Panc1 (cell line): ENCODE results near the gene MAFB. TPM values are rescaled to one million over a fixed set of nuclear protein-coding genes. Genes with fewer than 3 reads are reported as not detected.

Experiments used
- ATAC-seq: fragments of 200-7000 bp; cut with Tn5 transposase; 2 replicates; pipeline ENCODE4 v1.9.1; 2020; ENCODE audit warnings: mild to moderate bottlenecking, moderate library complexity
- BruUV-seq: library from RNA; stranded (reverse); fragments of 400-500 nt; replicated peaks from 2 replicates; lab custom pipeline; 2021; lab: Mats Ljungman, UMichigan
- CTCF ChIA-PET: fragments of 300-600 bp; sonication (Branson Sonifier 250); formaldehyde crosslinking; loops from one replicate; lab custom pipeline; 2022; ENCODE audit warnings: antibody characterized with exemption; lab: Charles Lee
- POLR2A ChIA-PET: fragments of 300-600 bp; sonication (Branson Sonifier 250); formaldehyde crosslinking; loops from one replicate; lab custom pipeline; 2022; ENCODE audit warnings: antibody characterized with exemption; lab: Charles Lee
- DNase-seq: peaks from one replicate; pipeline ENCODE4 v3.0.0-alpha.2; 2010; ENCODE audit warnings: low read depth, low spot score
- H3K27ac ChIP-seq: 2 replicates; pipeline ENCODE4 v1.5.1; 2011; ENCODE audit warnings: mild to moderate bottlenecking, low read length, inconsistent platforms
- H3K27me3 ChIP-seq: fragments of 200-500 bp; sonication (Bioruptor generic); 2 replicates; pipeline ENCODE4 v1.6.0; 2014; ENCODE audit warnings: low read length, inconsistent platforms; ENCODE audit not compliant: control insufficient read depth, insufficient read depth
- H3K36me3 ChIP-seq: fragments of 200-500 bp; sonication (Bioruptor generic); 2 replicates; pipeline ENCODE4 v1.5.1; 2014; ENCODE audit warnings: inconsistent platforms, mild to moderate bottlenecking, low read length, moderate library complexity; ENCODE audit not compliant: control insufficient read depth, insufficient read depth
- H3K4me1 ChIP-seq: 2 replicates; pipeline ENCODE4 v1.5.1; 2011; ENCODE audit warnings: inconsistent platforms, mild to moderate bottlenecking, low read length, moderate library complexity; ENCODE audit not compliant: control insufficient read depth, insufficient read depth
- H3K4me3 ChIP-seq, 2 experiments: 2 replicates each; pipeline ENCODE4 v1.5.1; 2011 to 2012; ENCODE audit warnings: low read depth in 2 of 2, low read length in 2 of 2, mild to moderate bottlenecking in 2 of 2, inconsistent platforms in 1 of 2, moderate library complexity in 1 of 2
- H3K9me3 ChIP-seq: fragments of 200-500 bp; sonication (Bioruptor generic); 2 replicates; pipeline ENCODE4 v1.5.1; 2014; ENCODE audit warnings: low read depth, mild to moderate bottlenecking, inconsistent platforms, low read length, moderate library complexity; ENCODE audit not compliant: control insufficient read depth, insufficient read depth
- CTCF ChIP-seq: fragments of 450-650 bp; IDR thresholded peaks from 2 replicates; pipeline ENCODE4 v1.5.1; 2017; ENCODE audit warnings: mild to moderate bottlenecking
- POLR2AphosphoS5 ChIP-seq: IDR thresholded peaks from 2 replicates; pipeline ENCODE4 v1.6.1; 2012; ENCODE audit warnings: mild to moderate bottlenecking, low read depth, low read length, moderate library complexity
- REST ChIP-seq, 2 experiments: IDR thresholded peaks; 2 replicates each; pipeline ENCODE4 v1.6.1; 2011 to 2012; ENCODE audit warnings: low read depth in 2 of 2, control low read depth in 1 of 2, low read length in 1 of 2, mild to moderate bottlenecking in 1 of 2, moderate library complexity in 1 of 2; ENCODE audit not compliant: insufficient read depth in 1 of 2
- SIN3A ChIP-seq: IDR thresholded peaks from 2 replicates; pipeline ENCODE4 v1.6.1; 2012; ENCODE audit warnings: low read depth, mild to moderate bottlenecking, low read length, moderate library complexity, borderline replicate concordance; ENCODE audit not compliant: insufficient read depth
- TCF7L2 ChIP-seq: IDR thresholded peaks from 2 replicates; pipeline ENCODE4 v1.6.1; 2011; ENCODE audit warnings: mild to moderate bottlenecking, low read depth, low read length, inconsistent platforms
- in situ Hi-C: cut with HindIII; loops from 2 replicates; pipeline ENCODE4 v1.10.0; 2016; ENCODE audit warnings: low sequenced_read_pairs, low pct_unique_long_range_greater_than_20kb
- intact Hi-C: fragments of 100-400 bp; cut with micrococcal nuclease; formaldehyde crosslinking; loops from one replicate; pipeline ENCODE4 v1.10.0; 2022; ENCODE audit not compliant: unreplicated experiment
- total RNA-seq: library from RNA; stranded (reverse); gene quantifications from one replicate; pipeline ENCODE4 v1.2.1, GENCODE V29; 2021; ENCODE audit not compliant: unreplicated experiment

Gene MAFB
- total RNA-seq, 1 experiment from 2014 or later, result 0.28 TPM

- no peak overlapping the region for H3K4me3 ChIP-seq
- H3K27me3 ChIP-seq, result peaks cover 6% of the 10 kb centered on the region
- no peak overlapping the region for H3K27ac ChIP-seq
- no peak for TF ChIP-seq TCF7L2
- TF ChIP-seq REST (IDR thresholded peaks at IDR 0.05; ENCODE audit: insufficient read depth in 1 of 2, low read depth in 2 of 2, low read length in 1 of 2), result no peak
- no peak for TF ChIP-seq POLR2AphosphoS5
- no peak for TF ChIP-seq CTCF
- no peak for TF ChIP-seq SIN3A
- ChIA-PET POLR2A (no interaction called here), CTCF (no interaction called here)
- intact Hi-C loops, result no loop called here
- no TSS peak for BruUV-seq
- DNase-seq (no peak), ATAC-seq (no peak)
- H3K4me1 ChIP-seq, result no peaks in the 10 kb centered on the region
- no peaks in the 10 kb centered on the region for H3K36me3 ChIP-seq
- in situ Hi-C loops, result no loop called here
- H3K9me3 ChIP-seq, result no peaks in the 10 kb centered on the region
These were observed 28.4 kb upstream of the MAFB start for GRCh38 chr20:40717343-40717865.

GRCh38 chr20:40715491-40715890 is 26.5 kb upstream of the MAFB start:
- no peak overlapping the region for H3K4me3 ChIP-seq
- ATAC-seq, result no peak
- in situ Hi-C loops (no loop called here), intact Hi-C loops (no loop called here)
- H3K36me3 ChIP-seq, result no peaks in the 10 kb centered on the region
- no peak for DNase-seq
- peaks cover 16% of the 10 kb centered on the region for H3K27me3 ChIP-seq
- no peaks in the 10 kb centered on the region for H3K9me3 ChIP-seq
- ChIA-PET POLR2A (no interaction called here), CTCF (no interaction called here)
- TF ChIP-seq SIN3A (no peak), CTCF (no peak), TCF7L2 (no peak), POLR2AphosphoS5 (no peak), REST (IDR thresholded peaks at IDR 0.05; ENCODE audit: insufficient read depth in 1 of 2, low read depth in 2 of 2, low read length in 1 of 2) (no peak)
- no peaks in the 10 kb centered on the region for H3K4me1 ChIP-seq
- BruUV-seq, result no TSS peak
- no peak overlapping the region for H3K27ac ChIP-seq
